Right lobe of liver (tissue), 4 donors: ENCODE results near the gene CDCA4.

Source experiments
- CTCF ChIP-seq, 4 donors: fragments of 200-600 bp in 3 of 4; fragments of 450-650 bp in 1 of 4; IDR thresholded peaks; one replicate each; pipeline versions ENCODE4 v1.5.1 to v1.8.0; 2016 to 2022; ENCODE audit warnings: antibody characterized with exemption in 4 of 4, mild to moderate bottlenecking in 2 of 4
- POLR2A ChIP-seq: fragments of 450-650 bp; IDR thresholded peaks from one replicate; pipeline ENCODE4 v1.6.1; 2017; ENCODE audit warnings: antibody characterized with exemption, mild to moderate bottlenecking
- donor health status: DM: no; HTN: no; CAD: no.
- donor health status: DM: no; HTN: no; CAD: no.
- donor health status: DM: no; HTN: yes; CAD: no.

GRCh38 chr14:104966261-104966865 is 54.5 kb downstream of the CDCA4 start:
- TF ChIP-seq CTCF (IDR thresholded peaks at IDR 0.05) (no peak), POLR2A (no peak)
